HepG2 (cell line): ENCODE data around the gene SIVA1. TPM values are rescaled to one million over a fixed set of nuclear protein-coding genes. Genes with fewer than 3 reads are reported as not detected.

ENCODE experiments used
- ELK4 ChIP-seq: sonication (generic); formaldehyde crosslinking; IDR thresholded peaks from 2 replicates; pipeline ENCODE4 v1.9.0; 2021; ENCODE audit warnings: missing genetic modification reagents, borderline replicate concordance
- HDAC6 ChIP-seq: fragments of 200-600 bp; sonication (generic); IDR thresholded peaks from 2 replicates; pipeline ENCODE4 v1.7.0; 2017; ENCODE audit warnings: mild to moderate bottlenecking, antibody characterized with exemption, low read length, low read depth
- HES4 ChIP-seq: sonication (generic); formaldehyde crosslinking; IDR thresholded peaks from 2 replicates; pipeline ENCODE4 v1.9.0; 2021; ENCODE audit warnings: mild to moderate bottlenecking, missing genetic modification reagents, borderline replicate concordance
- HMG20B ChIP-seq: conservative IDR thresholded peaks from 2 replicates; pipeline ENCODE4 v1.6.1; 2016; ENCODE audit warnings: missing genetic modification reagents, missing compliant biosample characterization
- HOXA9 ChIP-seq: sonication (generic); formaldehyde crosslinking; IDR thresholded peaks from 2 replicates; pipeline ENCODE4 v1.8.1; 2022; ENCODE audit warnings: missing genetic modification reagents, mild to moderate bottlenecking, moderate library complexity, borderline replicate concordance
- KLF12 ChIP-seq: sonication (generic); formaldehyde crosslinking; IDR thresholded peaks from 2 replicates; pipeline ENCODE4 v1.4.0; 2020; ENCODE audit warnings: missing genetic modification reagents, borderline replicate concordance
- MXD4 ChIP-seq: IDR thresholded peaks from 2 replicates; pipeline ENCODE4 v1.6.1; 2016; ENCODE audit warnings: mild to moderate bottlenecking, missing biosample characterization, missing genetic modification reagents
- POGK ChIP-seq: sonication (generic); formaldehyde crosslinking; conservative IDR thresholded peaks from 2 replicates; pipeline ENCODE4 v1.8.0; 2022; ENCODE audit warnings: mild to moderate bottlenecking, moderate library complexity, missing genetic modification reagents
- PPARG ChIP-seq: conservative IDR thresholded peaks from 2 replicates; pipeline ENCODE4 v1.6.1; 2016; ENCODE audit warnings: missing biosample characterization, missing genetic modification reagents
- RBM22 ChIP-seq: fragments of 200-400 bp; formaldehyde crosslinking; optimal IDR thresholded peaks from 2 replicates; pipeline ENCODE3; 2017; ENCODE audit warnings: mild to moderate bottlenecking, low read length, moderate library complexity
- RCOR2 ChIP-seq: IDR thresholded peaks from 2 replicates; pipeline ENCODE4 v1.6.1; 2016; ENCODE audit warnings: missing biosample characterization, missing genetic modification reagents
- SETDB1 ChIP-seq: sonication (generic); formaldehyde crosslinking; IDR thresholded peaks from 2 replicates; pipeline ENCODE4 v1.5.1; 2020; ENCODE audit warnings: missing genetic modification reagents, mild to moderate bottlenecking, borderline replicate concordance
- TRAFD1 ChIP-seq: sonication (generic); formaldehyde crosslinking; IDR thresholded peaks from 2 replicates; pipeline ENCODE4 v1.5.1; 2020; ENCODE audit warnings: missing genetic modification reagents, mild to moderate bottlenecking, borderline replicate concordance
- ZMYM3 ChIP-seq: sonication (generic); formaldehyde crosslinking; IDR thresholded peaks from 2 replicates; pipeline ENCODE4 v1.5.1; 2020; ENCODE audit warnings: mild to moderate bottlenecking, missing genetic modification reagents
- ZNF256 ChIP-seq: sonication (generic); formaldehyde crosslinking; conservative IDR thresholded peaks from 2 replicates; pipeline ENCODE4 v1.4.0; 2020; ENCODE audit warnings: missing genetic modification reagents
- ZNF414 ChIP-seq: sonication (generic); formaldehyde crosslinking; IDR thresholded peaks from 2 replicates; pipeline ENCODE4 v1.5.0; 2020; ENCODE audit warnings: missing genetic modification reagents
- ZNF552 ChIP-seq: sonication (generic); formaldehyde crosslinking; IDR thresholded peaks from 2 replicates; pipeline ENCODE4 v1.9.0; 2022; ENCODE audit warnings: missing genetic modification reagents, mild to moderate bottlenecking, borderline replicate concordance
- ZSCAN21 ChIP-seq: sonication (generic); formaldehyde crosslinking; IDR thresholded peaks from 2 replicates; pipeline ENCODE4 v1.8.0; 2022; ENCODE audit warnings: mild to moderate bottlenecking, missing genetic modification reagents, moderate library complexity, borderline replicate concordance
- ZSCAN29 ChIP-seq: sonication (generic); formaldehyde crosslinking; conservative IDR thresholded peaks from 2 replicates; pipeline ENCODE4 v1.4.0; 2020; ENCODE audit warnings: mild to moderate bottlenecking, missing genetic modification reagents
- polyA plus RNA-seq, 8 experiments: library from polyadenylated mRNA; depleted of rRNA in 3 of 8; stranded (reverse) in 7 of 8; unstranded in 1 of 8; fragments of >200 nt; fragmentation: Illumina TruSeq in 4 of 8; extraction: Trizol in 4 of 8; gene quantifications; 2 replicates each; pipeline versions ENCODE4 v1.2.1 to v1.2.3, GENCODE V29; 2011 to 2016; ENCODE audit warnings: low read depth in 4 of 8, missing spikeins in 1 of 8, mixed read lengths in 1 of 8; ENCODE audit not compliant: insufficient read depth in 1 of 8
- total RNA-seq, 5 experiments: library from RNA; depleted of rRNA; stranded (reverse); fragments of >200 nt; fragmentation: Illumina TruSeq; extraction: Trizol; gene quantifications; 2 replicates each; pipeline ENCODE4 v1.2.3, GENCODE V29; 2016; ENCODE audit warnings: low read depth in 1 of 5
- TF ChIP-seq, protein P1 (sequence below): sonication (generic); formaldehyde crosslinking; conservative IDR thresholded peaks from 2 replicates; pipeline ENCODE4 v1.4.0; 2020; ENCODE audit warnings: mild to moderate bottlenecking, missing genetic modification reagents, moderate library complexity

SIVA1 gene
- total and polyA plus RNA-seq, 2 of the 13 experiments (the other 11 are each of a cell fraction or from before 2014, with no cell fraction given) = 123 to 186 TPM

DNA sequence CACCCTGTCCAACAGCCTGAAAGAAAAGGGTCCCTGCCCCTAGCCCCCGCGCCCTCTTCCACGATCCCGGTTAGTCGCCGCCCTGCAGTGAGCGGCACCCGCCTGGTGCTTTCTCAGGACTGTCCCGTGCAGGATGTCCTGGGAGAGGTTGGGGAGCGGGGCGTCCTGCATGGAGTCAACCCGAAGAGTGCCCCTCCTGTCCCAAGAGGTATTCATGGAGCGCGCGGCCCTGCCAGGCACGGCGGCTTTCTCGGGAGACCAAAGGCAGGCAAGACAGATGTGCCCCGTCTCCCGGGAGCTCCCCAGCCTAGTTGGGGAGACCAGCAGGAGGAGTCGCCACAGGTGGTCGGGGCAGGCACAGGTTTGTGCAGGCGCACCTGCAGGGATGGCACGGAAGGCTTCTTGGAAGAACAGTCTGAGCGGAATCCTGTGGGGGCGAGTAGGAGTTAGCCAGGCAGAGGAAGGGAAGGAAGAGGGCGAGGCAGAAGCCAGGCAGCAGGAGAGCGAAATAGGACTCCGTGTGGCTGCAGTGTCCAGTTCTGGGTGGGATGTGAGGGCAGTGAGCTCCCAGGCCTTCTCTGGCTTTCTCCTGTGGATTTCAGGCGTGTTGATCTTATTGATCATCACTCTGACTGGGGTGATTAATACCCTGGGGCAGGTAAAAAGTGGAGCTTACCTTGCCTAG, 723 bp downstream of the SIVA1 start (continued):
- no peak for TF ChIP-seq ZMYM3 (CRISPR knock-in tag)
- 0 out of 2 replicates have a peak, but pooled peaks have one; percentile 6 for TF ChIP-seq HOXA9
- peak; percentile 79 for TF ChIP-seq RBM22
- TF ChIP-seq, protein P1, sequence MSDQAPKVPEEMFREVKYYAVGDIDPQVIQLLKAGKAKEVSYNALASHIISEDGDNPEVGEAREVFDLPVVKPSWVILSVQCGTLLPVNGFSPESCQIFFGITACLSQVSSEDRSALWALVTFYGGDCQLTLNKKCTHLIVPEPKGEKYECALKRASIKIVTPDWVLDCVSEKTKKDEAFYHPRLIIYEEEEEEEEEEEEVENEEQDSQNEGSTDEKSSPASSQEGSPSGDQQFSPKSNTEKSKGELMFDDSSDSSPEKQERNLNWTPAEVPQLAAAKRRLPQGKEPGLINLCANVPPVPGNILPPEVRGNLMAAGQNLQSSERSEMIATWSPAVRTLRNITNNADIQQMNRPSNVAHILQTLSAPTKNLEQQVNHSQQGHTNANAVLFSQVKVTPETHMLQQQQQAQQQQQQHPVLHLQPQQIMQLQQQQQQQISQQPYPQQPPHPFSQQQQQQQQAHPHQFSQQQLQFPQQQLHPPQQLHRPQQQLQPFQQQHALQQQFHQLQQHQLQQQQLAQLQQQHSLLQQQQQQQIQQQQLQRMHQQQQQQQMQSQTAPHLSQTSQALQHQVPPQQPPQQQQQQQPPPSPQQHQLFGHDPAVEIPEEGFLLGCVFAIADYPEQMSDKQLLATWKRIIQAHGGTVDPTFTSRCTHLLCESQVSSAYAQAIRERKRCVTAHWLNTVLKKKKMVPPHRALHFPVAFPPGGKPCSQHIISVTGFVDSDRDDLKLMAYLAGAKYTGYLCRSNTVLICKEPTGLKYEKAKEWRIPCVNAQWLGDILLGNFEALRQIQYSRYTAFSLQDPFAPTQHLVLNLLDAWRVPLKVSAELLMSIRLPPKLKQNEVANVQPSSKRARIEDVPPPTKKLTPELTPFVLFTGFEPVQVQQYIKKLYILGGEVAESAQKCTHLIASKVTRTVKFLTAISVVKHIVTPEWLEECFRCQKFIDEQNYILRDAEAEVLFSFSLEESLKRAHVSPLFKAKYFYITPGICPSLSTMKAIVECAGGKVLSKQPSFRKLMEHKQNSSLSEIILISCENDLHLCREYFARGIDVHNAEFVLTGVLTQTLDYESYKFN (CRISPR knock-in tag) = no peak
- no peak for TF ChIP-seq MXD4 (CRISPR knock-in tag)
- TF ChIP-seq ZNF256 (CRISPR knock-in tag) = no peak
- no peak for TF ChIP-seq HMG20B (CRISPR knock-in tag)
- TF ChIP-seq ZNF552 (CRISPR knock-in tag) = no peak
- TF ChIP-seq ZNF414 (CRISPR knock-in tag) = no peak
- TF ChIP-seq HES4 = peak; percentile 12; the same call in 1 of the 2 replicates
- no peak for TF ChIP-seq HDAC6
- no peak for TF ChIP-seq ELK4 (CRISPR knock-in tag)
- 0 out of 2 replicates have a peak, but pooled peaks have one; percentile 74 for TF ChIP-seq SETDB1 (CRISPR knock-in tag)
- no peak for TF ChIP-seq KLF12 (CRISPR knock-in tag)
- no peak for TF ChIP-seq PPARG (CRISPR knock-in tag)
- TF ChIP-seq TRAFD1 (CRISPR knock-in tag) = no peak
- TF ChIP-seq ZSCAN21 (CRISPR knock-in tag) = no peak
- TF ChIP-seq RCOR2 (CRISPR knock-in tag) = no peak
- no peak for TF ChIP-seq ZSCAN29 (CRISPR knock-in tag)
- TF ChIP-seq POGK (CRISPR knock-in tag) = 0 out of 2 replicates have a peak, but pooled peaks have one; percentile 0
